Spleen (tissue), 7 donors: ENCODE measurements around the gene OFD1.

Experiments
- POLR2A ChIP-seq, 3 donors: fragments of 450-650 bp; IDR thresholded peaks; one replicate each; pipeline ENCODE4 v1.5.1; 2017; ENCODE audit warnings: antibody characterized with exemption in 3 of 3, mild to moderate bottlenecking in 1 of 3
- POLR2AphosphoS5 ChIP-seq, 3 donors: sonication (generic); formaldehyde crosslinking; IDR thresholded peaks; one replicate each; pipeline ENCODE4 v1.5.1; 2017; ENCODE audit warnings: antibody characterized with exemption in 3 of 3
- TF ChIP-seq, protein P1 (sequence below), 11 experiments: fragments of 200-600 bp in 7 of 11; fragments of 450-650 bp in 4 of 11; sonication (generic) in 4 of 11; IDR thresholded peaks in 8 of 11; conservative IDR thresholded peaks in 3 of 11; 1 replicate in 7 of 11; 2 replicates in 4 of 11; pipeline versions ENCODE4 v1.4.0 to v1.8.0; 2016 to 2021; ENCODE audit warnings: antibody characterized with exemption in 11 of 11, inconsistent platforms in 4 of 11, mild to moderate bottlenecking in 1 of 11
- donor health status: DM: no; HTN: no; CAD: no; lungs with moderate emphysema.
- donor health status: DM: no; HTN: no; CAD: no.
- donor health status: DM: no; HTN: no; CAD: no.

DNA sequence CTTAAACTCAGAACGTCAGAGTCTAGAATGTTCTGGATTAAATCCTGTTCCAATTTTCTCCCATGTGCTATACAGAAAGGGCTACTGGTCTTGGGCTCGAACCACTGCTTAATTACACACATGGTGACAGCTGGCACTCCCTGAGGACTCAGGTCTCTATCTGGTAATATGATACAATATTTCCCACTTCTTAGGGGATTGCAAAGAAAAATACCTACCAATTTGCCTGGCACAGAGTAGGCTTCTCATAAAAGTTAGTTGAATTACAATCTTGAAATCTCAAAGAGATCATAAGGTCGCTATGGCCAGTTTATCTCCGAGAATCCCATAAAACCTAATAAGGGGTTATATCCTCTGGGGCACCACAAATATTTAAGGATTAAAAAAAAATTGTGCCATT is 73.7 kb downstream of the OFD1 start:
- TF ChIP-seq, protein P1, sequence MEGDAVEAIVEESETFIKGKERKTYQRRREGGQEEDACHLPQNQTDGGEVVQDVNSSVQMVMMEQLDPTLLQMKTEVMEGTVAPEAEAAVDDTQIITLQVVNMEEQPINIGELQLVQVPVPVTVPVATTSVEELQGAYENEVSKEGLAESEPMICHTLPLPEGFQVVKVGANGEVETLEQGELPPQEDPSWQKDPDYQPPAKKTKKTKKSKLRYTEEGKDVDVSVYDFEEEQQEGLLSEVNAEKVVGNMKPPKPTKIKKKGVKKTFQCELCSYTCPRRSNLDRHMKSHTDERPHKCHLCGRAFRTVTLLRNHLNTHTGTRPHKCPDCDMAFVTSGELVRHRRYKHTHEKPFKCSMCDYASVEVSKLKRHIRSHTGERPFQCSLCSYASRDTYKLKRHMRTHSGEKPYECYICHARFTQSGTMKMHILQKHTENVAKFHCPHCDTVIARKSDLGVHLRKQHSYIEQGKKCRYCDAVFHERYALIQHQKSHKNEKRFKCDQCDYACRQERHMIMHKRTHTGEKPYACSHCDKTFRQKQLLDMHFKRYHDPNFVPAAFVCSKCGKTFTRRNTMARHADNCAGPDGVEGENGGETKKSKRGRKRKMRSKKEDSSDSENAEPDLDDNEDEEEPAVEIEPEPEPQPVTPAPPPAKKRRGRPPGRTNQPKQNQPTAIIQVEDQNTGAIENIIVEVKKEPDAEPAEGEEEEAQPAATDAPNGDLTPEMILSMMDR (IDR thresholded peaks at IDR 0.05 in 8 of 11, conservative IDR thresholded peaks at IDR 0.05 in 3 of 11), result no peak
- no peak for TF ChIP-seq POLR2AphosphoS5 (IDR thresholded peaks at IDR 0.05)
- no peak for TF ChIP-seq POLR2A (IDR thresholded peaks at IDR 0.05)
